DMS 273 (cell line): ENCODE measurements around the gene CCDC57.
"Not testable (repeated sequence)": the region's sequence is repeated elsewhere in the genome, so short reads cannot be mapped to it uniquely, and the experiment has no call there.

Experiments
- DNase-seq: peaks from one replicate; lab custom pipeline; 2025; ENCODE audit not compliant: unreplicated experiment; lab: John Stamatoyannopoulos, UW

The CCDC57 gene

DNA sequence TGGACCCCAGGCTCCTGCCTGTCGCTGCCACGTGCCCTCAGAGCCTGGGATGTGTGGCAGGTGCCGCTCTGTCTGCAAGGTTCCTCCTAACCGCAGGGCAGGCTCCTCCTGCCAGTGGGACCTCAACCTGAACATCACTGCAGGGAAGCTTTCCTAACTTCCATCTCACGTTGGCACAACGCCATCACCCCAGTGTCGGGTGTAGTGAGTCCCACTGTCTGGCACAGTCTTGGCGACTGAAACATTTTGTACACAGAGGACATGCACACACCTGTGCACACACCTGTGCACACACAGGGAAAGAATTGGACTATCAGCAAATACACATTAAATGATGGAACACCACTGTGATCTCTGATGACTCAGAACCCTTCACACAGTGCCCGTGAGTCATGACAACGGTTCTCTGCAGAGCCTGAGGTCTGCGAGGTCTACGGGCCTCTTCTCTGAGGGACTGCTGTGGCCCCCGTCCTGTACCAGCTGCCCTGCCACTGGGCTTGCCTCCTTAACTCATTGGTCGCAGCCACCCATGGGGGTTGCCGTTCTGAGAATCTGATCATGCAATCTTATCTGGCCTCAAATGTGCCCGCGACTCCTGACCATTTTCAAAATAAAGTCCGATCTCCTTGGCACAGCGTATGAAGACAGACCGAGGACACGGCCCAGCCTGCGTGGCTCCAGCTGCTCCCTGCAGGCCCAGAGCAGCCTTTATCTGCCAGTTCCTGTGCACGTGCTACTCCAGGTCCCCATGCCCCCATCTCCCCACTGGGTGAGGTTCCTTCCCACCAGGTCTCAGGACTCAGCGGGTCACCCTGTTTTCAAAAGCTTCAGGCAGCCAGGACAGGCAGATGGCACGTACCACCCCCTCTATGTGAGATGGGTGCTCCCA, 7.6 kb downstream of the CCDC57 start:
- peak; percentile 64 for DNase-seq

DNA sequence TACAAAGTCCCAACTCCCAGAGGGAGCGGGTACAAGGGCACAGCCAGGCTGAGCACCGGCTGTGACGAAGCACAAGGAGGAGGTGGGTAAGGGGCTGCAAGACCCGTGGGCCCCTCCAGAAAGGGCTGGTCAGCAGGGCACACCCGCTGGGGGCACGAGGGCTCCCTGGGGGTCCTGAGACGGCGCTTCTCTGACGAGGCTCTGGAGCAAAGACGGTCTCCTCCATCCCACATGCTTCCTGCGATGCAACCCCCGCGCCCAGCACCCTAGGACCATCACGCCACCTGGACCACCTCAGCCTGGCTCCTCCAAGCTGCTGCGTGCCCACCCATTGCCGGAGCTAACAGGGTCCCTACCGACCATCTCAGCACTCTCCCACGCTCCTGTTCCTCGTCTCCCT, 8.7 kb downstream of the CCDC57 start:
- DNase-seq = no peak

DNA sequence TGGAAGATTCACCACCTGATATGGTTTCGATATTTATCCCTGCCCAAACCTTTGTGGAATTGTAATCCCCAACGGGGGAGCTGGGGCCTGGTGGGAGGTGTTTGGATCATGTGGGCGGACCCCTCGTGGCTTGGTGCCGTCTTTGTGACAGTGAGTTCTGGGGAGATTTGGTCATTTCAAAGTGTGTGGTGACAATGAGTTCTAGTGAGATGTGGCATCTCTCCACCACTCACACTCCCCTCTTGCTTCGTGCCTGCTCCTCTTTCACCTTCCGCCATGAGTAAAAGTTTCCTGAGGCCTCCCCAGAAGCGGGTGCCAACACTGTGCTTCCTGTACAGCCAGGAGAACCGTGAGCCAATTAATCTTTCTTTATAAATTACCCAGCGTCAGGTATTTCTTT, 9.7 kb downstream of the CCDC57 start:
- no peak for DNase-seq

DNA sequence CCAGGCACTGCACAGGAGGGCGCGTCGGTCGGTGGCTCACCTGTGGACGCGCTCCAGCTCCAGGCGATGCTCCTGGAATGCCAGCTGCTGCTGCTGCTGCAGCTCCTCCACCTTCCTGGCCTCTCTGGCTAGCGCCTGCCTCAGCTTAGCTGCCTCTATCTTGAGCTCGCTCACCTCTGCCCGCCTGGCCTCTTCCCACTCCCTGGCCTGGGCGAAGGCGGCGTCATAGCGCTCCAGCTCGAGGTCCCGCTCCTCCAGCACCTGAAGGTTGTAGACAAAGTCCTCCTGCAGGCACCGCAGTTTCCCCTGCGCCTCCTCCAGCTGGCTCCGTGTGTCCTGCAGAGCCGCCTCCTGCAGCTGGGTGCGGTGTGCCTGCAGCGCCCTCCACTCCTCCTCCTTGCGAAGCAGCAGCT, 11.1 kb downstream of the CCDC57 start:
- no peak for DNase-seq

DNA sequence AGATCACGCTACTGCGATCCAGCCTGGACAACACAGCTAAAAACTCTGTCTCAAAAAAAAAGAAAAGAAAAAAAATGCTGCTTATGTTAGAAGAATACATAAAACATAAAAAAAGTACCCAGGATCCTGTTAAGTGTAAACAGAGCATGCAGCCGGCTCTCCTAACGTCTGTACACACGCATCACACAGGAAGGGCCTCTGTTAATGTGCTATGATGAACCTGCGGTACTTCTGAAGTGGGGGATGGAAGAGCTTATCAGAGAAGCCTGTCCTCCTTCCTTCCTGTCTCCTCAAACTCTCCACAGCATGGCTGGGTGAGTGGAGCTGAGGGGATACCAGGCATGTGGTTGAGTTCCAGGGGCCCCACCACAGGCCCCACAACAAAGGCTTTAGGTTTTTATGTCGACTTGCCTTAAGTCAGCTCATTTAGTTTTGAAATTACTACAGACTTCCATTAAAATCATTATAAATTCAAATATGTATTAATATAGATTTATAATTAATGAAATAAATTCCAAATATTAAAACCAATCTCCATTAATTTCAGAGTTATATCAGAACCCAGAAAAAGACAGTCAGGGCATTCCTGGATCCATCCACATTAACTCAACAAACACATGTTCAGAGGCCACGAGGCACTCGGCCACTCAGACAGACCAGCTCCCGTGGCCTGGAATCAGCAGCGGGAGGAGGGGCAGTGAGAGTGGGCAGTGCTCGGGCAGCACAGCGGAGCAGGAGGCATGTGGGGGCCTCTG, 11.7 kb downstream of the CCDC57 start:
- no peak for DNase-seq

DNA sequence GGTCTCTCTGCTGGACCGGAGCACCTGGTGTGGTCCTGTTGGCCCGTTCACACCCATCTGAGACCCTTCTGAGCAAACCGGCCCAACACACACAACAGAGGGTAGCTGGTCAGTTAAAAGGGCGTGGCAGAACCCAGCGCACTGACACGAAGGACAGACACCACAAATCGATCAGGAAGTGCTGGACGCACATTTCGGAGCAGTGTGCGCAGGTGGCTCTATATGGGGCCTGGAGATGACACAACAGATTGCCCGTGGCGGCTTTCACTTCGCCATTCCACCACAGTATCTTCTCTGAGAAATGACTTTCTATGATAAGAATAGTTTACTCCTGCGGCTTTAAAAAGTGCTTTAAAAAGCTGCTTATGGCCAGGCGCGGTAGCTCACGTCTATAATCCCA, 12.5 kb downstream of the CCDC57 start:
- DNase-seq = no peak

DNA sequence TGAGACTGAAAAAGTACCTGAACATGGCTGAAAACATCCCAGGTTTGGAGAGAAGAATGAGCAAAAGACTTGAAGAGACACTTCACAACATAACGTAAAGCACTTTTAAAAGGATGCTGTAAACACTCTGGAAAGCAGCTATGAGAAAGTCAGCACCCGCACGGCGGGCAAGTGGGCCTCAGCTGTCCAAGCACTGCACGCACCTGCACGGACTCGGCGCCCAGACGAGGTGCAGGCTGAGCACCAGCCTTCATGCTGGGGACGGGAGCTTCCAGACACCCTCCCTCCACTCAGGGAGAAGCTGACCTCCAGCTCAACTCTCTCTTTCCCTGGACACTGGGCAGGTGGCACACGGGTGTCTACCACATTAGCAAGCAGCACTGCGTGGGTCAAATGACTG, 13.1 kb downstream of the CCDC57 start:
- no peak for DNase-seq

DNA sequence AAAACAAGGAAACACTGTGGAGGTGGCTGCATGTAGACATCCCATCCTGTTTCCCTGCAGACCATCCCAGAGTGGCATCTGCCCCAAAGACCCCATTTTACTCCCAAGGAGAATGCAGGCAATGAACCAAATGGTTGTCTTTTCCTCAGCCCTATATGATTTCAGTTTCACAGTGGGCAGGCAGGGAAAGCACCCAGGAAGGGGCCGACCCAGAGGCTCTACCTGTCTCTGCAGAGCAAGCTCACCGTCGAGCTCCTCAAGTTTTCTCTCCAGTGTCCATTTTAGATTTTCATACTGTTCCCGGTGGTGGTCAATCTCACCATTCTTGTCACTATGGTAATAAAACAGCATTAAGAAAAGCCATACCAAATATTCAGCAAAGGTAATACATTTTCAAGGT, 14.6 kb downstream of the CCDC57 start:
- no peak for DNase-seq

DNA sequence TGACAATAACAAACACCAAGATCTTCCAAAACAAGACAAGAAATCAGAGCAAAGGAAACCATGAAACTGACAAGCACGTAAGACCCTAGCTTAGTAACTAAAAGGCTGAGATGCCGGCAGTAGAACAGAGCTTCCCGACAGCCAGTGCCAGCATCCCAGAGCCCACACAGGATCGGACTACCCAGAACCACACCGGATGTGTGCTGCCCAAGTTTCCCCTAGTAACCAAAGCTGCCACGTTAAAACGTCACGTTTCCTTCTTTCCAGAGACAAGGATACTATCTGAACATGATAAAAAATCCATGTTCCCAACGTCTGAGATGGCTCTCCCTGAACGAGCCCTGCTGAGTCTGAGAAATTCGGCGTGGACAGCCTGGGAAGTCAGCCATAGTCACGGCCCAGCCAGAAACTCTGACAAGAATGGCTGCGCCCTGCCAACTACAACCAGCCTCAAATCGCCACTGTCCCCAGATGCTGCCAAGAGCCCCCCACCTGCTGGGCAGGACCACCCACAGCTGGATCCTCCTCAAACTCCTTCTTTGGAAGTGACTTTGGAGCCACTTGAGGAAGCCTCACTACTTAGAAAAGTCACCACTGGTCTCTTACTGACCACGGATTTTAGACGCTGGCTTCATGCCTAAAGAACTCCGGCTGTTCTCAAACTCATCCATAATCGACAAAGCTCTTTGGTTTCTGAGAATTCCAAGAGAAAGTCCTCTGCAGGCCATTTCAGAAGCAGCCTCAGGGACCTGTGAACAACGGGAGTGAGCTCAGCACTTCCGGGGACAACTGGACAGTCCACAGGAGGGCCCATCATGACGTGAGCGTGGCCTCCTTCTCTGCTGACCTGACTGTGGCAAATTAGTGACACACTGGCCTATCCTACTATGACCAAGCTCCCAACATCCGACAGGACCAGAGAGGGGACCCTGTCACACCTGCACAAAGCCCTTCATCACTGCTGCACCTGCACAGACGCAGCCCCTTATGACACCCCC, 16.7 kb downstream of the CCDC57 start:
- no peak for DNase-seq

DNA sequence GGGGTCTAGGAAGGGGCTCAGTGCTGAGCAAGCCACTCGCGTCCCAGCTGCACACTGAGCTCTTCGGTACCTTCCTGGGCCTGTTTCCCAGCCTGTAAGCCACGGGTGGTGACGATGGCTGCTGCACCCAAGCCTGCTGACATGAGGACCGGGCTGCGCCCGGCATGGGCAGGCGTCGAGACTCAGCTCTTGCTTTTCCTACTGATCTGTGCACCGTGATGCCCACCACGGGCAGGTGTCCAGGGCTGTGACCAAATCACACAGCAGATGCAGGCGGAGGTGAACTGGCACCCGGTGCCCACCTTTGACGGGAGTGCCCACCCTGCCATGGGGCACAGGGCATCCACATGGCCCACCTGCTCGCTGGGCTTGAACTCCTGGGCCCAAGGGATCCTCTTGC, 17.9 kb downstream of the CCDC57 start:
- no peak for DNase-seq

DNA sequence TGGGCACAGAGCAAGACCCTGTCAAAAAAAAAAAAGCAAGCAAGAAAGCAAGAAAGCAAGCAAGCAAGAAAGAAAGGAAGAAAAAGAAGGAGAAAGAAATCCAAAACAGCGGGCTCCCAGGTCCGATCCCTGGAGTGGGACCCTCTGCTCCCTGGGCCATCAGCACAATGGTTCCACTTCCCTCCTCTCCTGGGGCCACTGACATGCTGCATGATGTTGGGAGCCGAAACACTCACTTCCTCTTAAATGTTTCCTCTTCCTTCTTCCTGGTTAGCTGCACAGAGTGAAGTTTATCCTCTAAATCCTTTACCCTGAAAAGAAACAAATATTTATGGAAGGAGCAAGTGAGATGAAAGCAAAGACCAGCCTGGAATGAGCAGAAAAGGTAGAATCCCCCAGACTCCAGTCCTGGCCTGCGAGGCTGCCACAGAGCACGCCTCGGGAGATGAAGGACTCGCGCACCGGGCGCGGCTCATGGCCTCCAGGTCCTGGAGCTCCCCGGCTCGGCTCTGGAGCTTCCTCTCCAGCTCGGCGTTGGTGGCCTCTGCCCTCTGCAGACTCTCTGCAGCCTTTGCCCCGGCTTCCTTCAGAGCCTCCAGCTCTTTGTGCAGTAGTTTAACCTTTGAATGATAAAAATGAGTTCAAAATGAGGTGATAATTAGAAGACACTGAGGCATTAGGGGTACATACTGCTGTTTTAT, 19.0 kb downstream of the CCDC57 start:
- no peak for DNase-seq

DNA sequence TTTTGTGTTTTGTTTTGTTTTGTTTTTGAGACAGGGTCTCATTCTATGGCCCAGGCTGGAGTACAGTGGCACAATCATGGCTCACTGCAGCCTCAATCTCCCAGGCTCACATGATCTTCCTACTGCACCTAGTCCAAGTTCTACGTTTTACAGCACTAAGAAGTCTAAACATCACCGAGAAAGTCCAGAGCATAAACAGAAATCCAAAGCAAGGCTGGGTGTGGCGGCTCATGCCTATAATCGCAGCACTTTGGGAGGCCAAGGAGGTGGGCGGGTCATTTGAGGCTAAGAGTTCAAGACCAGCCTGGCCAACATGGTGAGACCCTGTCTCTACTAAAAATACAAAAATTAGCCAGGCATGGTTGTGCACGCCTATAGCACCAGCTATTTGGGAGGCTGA, 19.6 kb downstream of the CCDC57 start:
- DNase-seq = not testable (repeated sequence)

DNA sequence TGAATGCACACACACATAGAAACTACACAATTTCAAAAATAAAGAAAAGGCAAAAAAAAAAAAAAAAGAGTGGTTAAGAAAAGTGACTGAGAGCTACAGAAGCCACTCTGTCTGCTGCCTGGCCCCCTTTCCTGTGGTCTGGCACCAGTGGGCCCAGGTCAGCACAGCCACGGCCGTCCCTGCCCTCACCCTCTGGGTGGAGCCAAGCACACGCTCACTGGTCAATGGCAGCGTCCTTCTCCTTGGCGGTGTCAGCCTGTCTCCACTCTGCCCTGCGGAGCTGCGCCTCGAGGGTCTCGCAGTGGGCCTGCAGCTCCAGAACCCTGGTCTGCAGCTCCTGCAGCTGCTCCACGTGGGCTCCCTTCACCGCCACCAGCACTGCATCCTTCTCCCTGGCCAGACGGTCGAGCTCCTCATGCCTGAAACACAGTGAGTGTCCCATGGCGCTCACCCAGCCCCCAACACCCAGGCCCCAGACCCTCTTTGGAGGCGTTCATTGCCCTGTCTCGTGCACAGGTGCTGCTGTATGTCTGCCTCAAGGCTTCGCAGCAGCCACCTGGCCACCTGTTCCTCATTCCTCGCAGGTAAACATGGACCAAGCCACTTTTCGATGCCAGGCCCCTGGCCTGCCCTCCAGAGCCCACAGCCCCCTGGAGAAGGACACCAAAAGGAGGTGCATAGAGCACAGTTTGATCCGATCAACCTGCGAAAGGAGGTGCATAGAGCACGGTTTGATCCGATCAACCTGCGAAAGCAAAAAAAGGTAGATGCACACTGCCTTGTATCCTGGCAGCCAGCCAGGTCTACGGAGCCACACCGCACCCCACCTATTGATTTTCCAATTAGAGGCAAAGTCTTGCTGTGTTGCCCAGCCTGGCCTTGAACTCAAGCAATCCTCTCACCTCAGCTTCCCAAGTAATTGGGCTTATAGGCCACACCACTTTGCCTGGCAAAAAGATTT, 24.4 kb downstream of the CCDC57 start:
- no peak for DNase-seq

DNA sequence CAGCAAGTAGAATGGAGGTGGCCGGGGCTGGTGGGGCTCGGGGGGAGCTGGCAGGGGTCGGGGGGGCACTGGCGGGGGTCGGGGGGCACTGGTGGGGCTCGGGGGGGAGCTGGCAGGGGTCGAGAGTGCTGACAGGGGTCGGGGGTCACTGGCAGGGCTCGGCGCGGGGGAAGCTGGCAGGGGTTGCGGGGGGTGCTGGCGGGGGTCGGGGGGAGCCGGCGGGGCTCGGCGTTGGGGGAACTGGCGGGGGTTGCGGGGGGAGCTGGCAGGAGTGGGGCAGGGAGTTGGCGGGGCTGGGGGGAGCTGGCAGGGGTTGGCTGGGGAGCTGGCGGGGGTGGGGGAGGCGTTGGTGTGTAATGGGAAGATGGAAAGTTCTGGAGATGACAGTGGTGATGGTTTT, 25.1 kb downstream of the CCDC57 start:
- DNase-seq = no peak

DNA sequence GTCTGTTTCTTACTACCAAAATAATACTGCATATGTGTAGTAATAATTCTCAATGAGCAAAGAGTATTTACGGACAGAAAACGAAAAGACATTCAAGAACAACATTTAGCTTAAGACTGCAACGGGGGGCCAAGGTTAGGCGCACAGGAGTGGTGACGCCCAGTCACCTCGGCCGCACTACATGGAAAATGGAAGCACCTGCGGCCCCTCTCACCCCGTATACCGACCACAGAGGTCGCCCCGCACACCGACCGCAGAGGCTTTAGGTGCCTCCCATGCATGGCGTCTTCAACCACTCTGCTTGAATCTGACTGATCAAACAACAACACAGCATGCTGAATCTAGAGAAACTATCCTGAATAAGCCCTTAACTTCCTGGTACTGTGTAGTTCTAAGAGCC, 26.4 kb downstream of the CCDC57 start:
- no peak for DNase-seq

DNA sequence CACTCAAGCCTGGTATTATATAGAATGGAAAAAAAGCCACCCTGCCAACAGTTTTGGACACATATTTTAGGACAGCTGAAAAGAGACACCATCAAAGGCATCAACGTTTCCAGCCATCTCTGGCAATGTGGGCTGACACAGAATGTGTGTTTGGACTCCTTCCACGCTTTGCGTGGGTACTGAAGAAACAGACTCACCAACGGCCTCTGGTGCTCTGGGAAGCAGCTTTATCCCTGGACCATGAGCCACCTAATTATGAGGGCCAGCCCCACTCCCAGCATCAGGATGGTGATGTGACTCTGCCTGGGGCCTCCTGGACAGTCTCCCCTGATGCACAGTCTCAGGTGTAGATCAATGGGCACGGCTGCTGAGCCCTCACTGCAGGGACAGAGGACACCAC, 27.9 kb downstream of the CCDC57 start:
- no peak for DNase-seq

DNA sequence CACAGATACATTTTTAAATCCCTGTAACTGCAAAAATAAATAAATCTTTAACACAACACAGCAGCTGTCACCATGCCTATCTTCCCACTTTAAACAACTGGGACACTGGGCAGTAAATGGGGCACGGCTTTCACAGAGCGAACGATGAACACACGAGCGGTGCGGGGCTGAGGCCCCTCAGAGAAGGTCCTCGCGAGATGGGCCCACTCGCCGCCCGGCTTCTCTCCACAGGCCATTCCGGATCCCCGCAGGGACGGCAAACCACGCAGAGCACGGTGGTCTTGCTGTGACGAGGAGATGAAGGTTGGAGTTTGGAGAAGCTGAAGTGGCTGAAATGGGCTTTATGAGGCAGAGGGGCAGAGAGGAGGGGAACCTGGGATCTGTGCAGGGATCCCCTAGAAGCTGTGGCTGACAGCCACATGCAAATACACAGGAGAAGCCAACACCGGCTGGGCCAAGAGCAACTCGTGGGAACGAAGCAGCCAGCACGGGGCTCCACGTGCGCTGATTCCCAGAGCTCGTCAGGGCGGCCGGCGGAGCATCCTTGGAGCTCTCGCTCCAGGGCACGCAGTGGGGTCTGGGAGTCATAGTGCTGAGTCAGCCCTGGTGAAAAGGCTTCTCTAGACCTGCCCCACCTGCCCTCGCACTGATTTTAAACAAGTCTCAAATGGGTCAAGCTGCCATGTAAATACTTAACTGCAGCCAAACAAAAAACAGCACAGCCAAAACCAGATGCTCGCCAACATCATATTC, 31.7 kb downstream of the CCDC57 start:
- peak; percentile 32 for DNase-seq

DNA sequence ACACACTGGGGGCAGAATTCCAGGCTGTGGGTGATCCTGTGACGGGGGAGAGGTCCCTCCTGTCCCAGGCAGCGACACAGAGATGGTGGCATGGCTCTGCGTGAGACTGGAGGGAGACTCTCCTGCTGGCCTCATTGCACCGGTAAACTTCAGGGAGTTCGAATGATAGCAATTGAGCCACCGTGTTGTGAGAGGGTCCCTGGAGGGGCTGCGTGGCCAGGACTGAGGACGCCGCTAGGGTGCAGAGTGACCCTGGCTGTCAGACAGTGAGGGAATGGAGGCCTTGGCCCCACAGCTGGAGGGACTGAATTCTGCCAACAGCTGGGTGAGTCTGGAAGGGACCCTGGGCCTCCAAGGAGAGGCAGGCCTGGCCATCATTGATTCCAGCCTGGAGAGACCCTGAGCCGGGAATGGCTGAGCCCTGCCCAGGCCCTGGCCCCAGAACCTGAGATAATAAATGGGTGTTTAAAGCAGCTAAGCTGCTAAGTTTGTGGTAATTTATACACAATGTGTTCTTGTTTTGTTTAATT, 32.6 kb downstream of the CCDC57 start:
- no peak for DNase-seq
